HCT116 (cell line): ENCODE measurements around the gene RNF220. TPM values are rescaled to one million over a fixed set of nuclear protein-coding genes. Genes with fewer than 3 reads are reported as not detected.

ENCODE experiments used
- ATAC-seq: fragments of 200-7000 bp; cut with Tn5 transposase; 2 replicates; pipeline ENCODE4 v1.9.1; 2020; ENCODE audit warnings: mild to moderate bottlenecking, moderate library complexity
- BruUV-seq: library from RNA; stranded (reverse); fragments of 400-500 nt; replicated peaks from 2 replicates; lab custom pipeline; 2021; lab: Mats Ljungman, UMichigan
- CTCF ChIA-PET: fragments of 300-600 bp; sonication (Branson Sonifier 250); formaldehyde crosslinking; loops from one replicate; lab custom pipeline; 2021; ENCODE audit warnings: antibody characterized with exemption; lab: Charles Lee
- POLR2A ChIA-PET: fragments of 300-600, 350-600 bp; sonication (Branson Sonifier 250); formaldehyde crosslinking; loops from one replicate; lab custom pipeline; 2021; ENCODE audit warnings: antibody characterized with exemption; lab: Charles Lee
- RAD21 ChIA-PET, 2 experiments: fragments of 300-600 bp; sonication (Branson Sonifier 250); formaldehyde crosslinking; loops; one replicate each; lab custom pipeline; 2023; ENCODE audit warnings: low total read pairs in 2 of 2; ENCODE audit not compliant: uncharacterized antibody in 2 of 2, unreplicated experiment in 2 of 2, low non-redundant PET in 1 of 2; lab: Charles Lee
- DNase-seq: peaks from one replicate; pipeline ENCODE4 v3.0.0-alpha.2; 2010; ENCODE audit warnings: low read depth, low spot score
- H2AFZ ChIP-seq: fragments of 200-600 bp; shearing (Covaris generic), sonication (generic); 2 replicates; pipeline ENCODE4 v1.6.1; 2017; ENCODE audit warnings: low read depth, mixed run types, mixed read lengths, antibody characterized with exemption, low read length; ENCODE audit not compliant: poor library complexity, severe bottlenecking
- H3K27ac ChIP-seq: 2 replicates; pipeline ENCODE4 v1.5.1; 2012; ENCODE audit warnings: low read depth, low read length
- H3K27me3 ChIP-seq: fragments of 200-600 bp; sonication (generic); 2 replicates; pipeline ENCODE4 v1.6.1; 2016; ENCODE audit warnings: mixed run types, low read length, mixed read lengths; ENCODE audit not compliant: insufficient read depth
- H3K36me3 ChIP-seq, 2 experiments: fragments of 200-500 bp in 1 of 2; fragments of 200-600 bp in 1 of 2; sonication (Bioruptor generic) in 1 of 2; sonication (generic) in 1 of 2; 2 replicates each; pipeline versions ENCODE4 v1.5.1 to v1.6.1; 2014 to 2016; ENCODE audit warnings: low read length in 2 of 2, inconsistent platforms in 1 of 2, mixed read lengths in 1 of 2, mixed run types in 1 of 2; ENCODE audit not compliant: insufficient read depth in 2 of 2, control insufficient read depth in 1 of 2
- H3K4me1 ChIP-seq, 2 experiments: fragments of 200-600 bp in 1 of 2; sonication (generic) in 1 of 2; 2 replicates each; pipeline versions ENCODE4 v1.5.1 to v1.6.1; 2012 to 2017; ENCODE audit warnings: low read length in 2 of 2, inconsistent platforms in 1 of 2, mild to moderate bottlenecking in 1 of 2, mixed read lengths in 1 of 2, mixed run types in 1 of 2, moderate library complexity in 1 of 2; ENCODE audit not compliant: insufficient read depth in 2 of 2, control insufficient read depth in 1 of 2
- H3K4me2 ChIP-seq: fragments of 200-600 bp; sonication (generic); 2 replicates; pipeline ENCODE4 v1.6.1; 2017; ENCODE audit warnings: mixed run types, low read length, mixed read lengths
- H3K4me3 ChIP-seq, 2 experiments: fragments of 200-600 bp in 1 of 2; sonication (generic) in 1 of 2; replicated peaks in 1 of 2; 2 replicates each; pipeline ENCODE4 v1.5.1; 2011 to 2016; ENCODE audit warnings: low read length in 2 of 2, control low read depth in 1 of 2, low read depth in 1 of 2, mild to moderate bottlenecking in 1 of 2, mixed read lengths in 1 of 2, mixed run types in 1 of 2
- H3K79me2 ChIP-seq: fragments of 200-600 bp; sonication (generic); 2 replicates; pipeline ENCODE4 v1.6.1; 2017; ENCODE audit warnings: mild to moderate bottlenecking, mixed run types, low read length, moderate library complexity, mixed read lengths; ENCODE audit not compliant: insufficient read depth
- H3K9ac ChIP-seq: fragments of 200-600 bp; sonication (generic); 2 replicates; pipeline ENCODE4 v1.6.1; 2016; ENCODE audit warnings: low read length, mixed read lengths
- H3K9me2 ChIP-seq: fragments of 200-600 bp; sonication (generic), shearing (Covaris generic); 2 replicates; pipeline ENCODE4 v1.6.1; 2017; ENCODE audit warnings: mixed run types, mild to moderate bottlenecking, moderate library complexity; ENCODE audit not compliant: insufficient read depth
- H3K9me3 ChIP-seq, 2 experiments: fragments of 200-500 bp in 1 of 2; fragments of 200-600 bp in 1 of 2; sonication (Bioruptor generic) in 1 of 2; sonication (generic) in 1 of 2; 2 replicates each; pipeline ENCODE4 v1.6.1; 2014 to 2017; ENCODE audit warnings: low read length in 2 of 2, mixed read lengths in 2 of 2, inconsistent platforms in 1 of 2, low read depth in 1 of 2, mild to moderate bottlenecking in 1 of 2, mixed run types in 1 of 2, moderate library complexity in 1 of 2; ENCODE audit not compliant: control insufficient read depth in 1 of 2, insufficient read depth in 1 of 2
- H4K20me1 ChIP-seq: fragments of 200-600 bp; sonication (generic), shearing (Covaris generic); 2 replicates; pipeline ENCODE4 v1.6.1; 2017; ENCODE audit warnings: mixed run types, mild to moderate bottlenecking, moderate library complexity; ENCODE audit not compliant: insufficient read depth
- CBX3 ChIP-seq: IDR thresholded peaks from 2 replicates; pipeline ENCODE4 v1.6.1; 2012; ENCODE audit warnings: low read depth
- CEBPB ChIP-seq: IDR thresholded peaks from 2 replicates; pipeline ENCODE4 v1.6.1; 2012; ENCODE audit warnings: low read depth
- ELF1 ChIP-seq: IDR thresholded peaks from 2 replicates; pipeline ENCODE4 v1.6.1; 2012; ENCODE audit warnings: low read depth, borderline replicate concordance
- EZH2 ChIP-seq: fragments of 200-600 bp; sonication (generic); IDR thresholded peaks from 2 replicates; pipeline ENCODE4 v1.6.1; 2017; ENCODE audit warnings: antibody characterized with exemption, mixed run types
- JUND ChIP-seq: IDR thresholded peaks from 2 replicates; pipeline ENCODE4 v1.6.1; 2012
- POLR2AphosphoS5 ChIP-seq: IDR thresholded peaks from 2 replicates; pipeline ENCODE4 v1.6.1; 2011; ENCODE audit warnings: mild to moderate bottlenecking, low read depth, low read length, moderate library complexity
- SIN3A ChIP-seq: IDR thresholded peaks from 2 replicates; pipeline ENCODE4 v1.6.1; 2012; ENCODE audit warnings: low read depth
- TCF7L2 ChIP-seq: IDR thresholded peaks from 2 replicates; pipeline ENCODE4 v1.7.0; 2011; ENCODE audit warnings: borderline replicate concordance, inconsistent platforms; ENCODE audit not compliant: insufficient read depth, insufficient read length; ENCODE audit errors: extremely low read depth
- YY1 ChIP-seq: IDR thresholded peaks from 2 replicates; pipeline ENCODE4 v1.6.1; 2011; ENCODE audit warnings: low read length, low read depth, moderate library complexity, mild to moderate bottlenecking; ENCODE audit not compliant: insufficient replicate concordance; ENCODE audit errors: extremely low read depth
- ZNF274 ChIP-seq: fragments of 200-500 bp; sonication (Bioruptor generic); IDR thresholded peaks from 2 replicates; pipeline ENCODE4 v1.6.1; 2014; ENCODE audit warnings: mild to moderate bottlenecking, low read depth, low read length, inconsistent platforms
- intact Hi-C: fragments of 100-400 bp; cut with micrococcal nuclease; formaldehyde crosslinking; loops from 2 replicates; pipeline ENCODE4 v1.10.0; 2022
- total RNA-seq: library from RNA; stranded (reverse); gene quantifications from one replicate; pipeline ENCODE4 v1.2.1, GENCODE V29; 2021; ENCODE audit not compliant: unreplicated experiment
- TF ChIP-seq, protein P1 (sequence below): IDR thresholded peaks from 2 replicates; pipeline ENCODE4 v1.6.1; 2011; ENCODE audit warnings: mild to moderate bottlenecking, low read length, moderate library complexity; ENCODE audit not compliant: insufficient replicate concordance; ENCODE audit errors: extremely low read depth
- TF ChIP-seq, protein P2 (sequence below): IDR thresholded peaks from 2 replicates; pipeline ENCODE4 v1.6.1; 2012
- TF ChIP-seq, protein P3 (sequence below), 3 experiments: fragments of 200-600 bp in 1 of 3; sonication (generic) in 1 of 3; IDR thresholded peaks in 2 of 3; conservative IDR thresholded peaks in 1 of 3; 2 replicates each; pipeline ENCODE4 v1.5.1; 2012 to 2017; ENCODE audit warnings: low read depth in 2 of 3, low read length in 2 of 3, antibody characterized with exemption in 1 of 3, borderline replicate concordance in 1 of 3, control low read depth in 1 of 3, mild to moderate bottlenecking in 1 of 3, mixed read lengths in 1 of 3, mixed run types in 1 of 3, moderate library complexity in 1 of 3; ENCODE audit not compliant: insufficient read depth in 1 of 3
- TF ChIP-seq, protein P4 (sequence below): IDR thresholded peaks from 2 replicates; pipeline ENCODE4 v1.6.1; 2012

Gene RNF220
- total RNA-seq, 1 experiment from 2014 or later = 84.5 TPM

DNA sequence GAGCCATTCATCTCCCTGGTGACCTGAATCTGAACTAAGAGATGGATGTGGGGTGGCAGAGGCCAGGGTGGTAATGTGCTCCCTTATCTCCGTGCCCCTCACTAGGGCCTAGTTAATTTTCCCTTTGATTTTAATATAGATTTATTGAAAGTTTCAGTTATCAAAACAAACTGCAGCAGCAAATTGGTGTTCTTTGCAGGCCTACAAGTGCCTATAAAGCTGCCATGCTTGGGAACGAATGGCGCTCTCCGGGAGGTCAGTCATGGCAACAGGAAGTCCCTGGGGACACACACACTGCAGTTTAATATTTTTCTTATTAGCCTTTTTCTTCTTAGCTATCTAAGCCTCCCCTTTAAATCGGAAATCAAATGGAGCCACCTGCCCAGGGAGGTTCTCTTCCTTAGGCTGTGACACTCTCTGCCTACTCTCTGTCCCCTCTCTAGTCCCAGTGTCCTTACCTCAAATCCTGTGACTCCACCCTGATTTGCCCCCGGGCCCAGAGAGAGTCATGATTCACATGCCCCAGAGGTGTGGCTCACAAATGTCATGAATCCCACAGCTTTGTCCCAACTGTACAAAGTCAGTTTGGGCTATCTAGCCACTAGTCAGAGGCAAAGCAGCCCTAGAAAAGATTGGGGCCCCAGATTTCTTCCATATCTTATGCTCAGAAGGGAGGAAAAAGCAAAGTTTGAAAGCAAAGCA lies 45.7 kb upstream of the RNF220 start:
- intact Hi-C loops = no loop called here
- POLR2A ChIA-PET = no interaction called here

More for the DNA sequence above, 45.7 kb upstream of the RNF220 start:
- TF ChIP-seq YY1 = no peak
- no peak for TF ChIP-seq POLR2AphosphoS5
- TF ChIP-seq JUND = no peak
- TF ChIP-seq ELF1 = no peak
- no peak for TF ChIP-seq CEBPB
- TF ChIP-seq, protein P1, sequence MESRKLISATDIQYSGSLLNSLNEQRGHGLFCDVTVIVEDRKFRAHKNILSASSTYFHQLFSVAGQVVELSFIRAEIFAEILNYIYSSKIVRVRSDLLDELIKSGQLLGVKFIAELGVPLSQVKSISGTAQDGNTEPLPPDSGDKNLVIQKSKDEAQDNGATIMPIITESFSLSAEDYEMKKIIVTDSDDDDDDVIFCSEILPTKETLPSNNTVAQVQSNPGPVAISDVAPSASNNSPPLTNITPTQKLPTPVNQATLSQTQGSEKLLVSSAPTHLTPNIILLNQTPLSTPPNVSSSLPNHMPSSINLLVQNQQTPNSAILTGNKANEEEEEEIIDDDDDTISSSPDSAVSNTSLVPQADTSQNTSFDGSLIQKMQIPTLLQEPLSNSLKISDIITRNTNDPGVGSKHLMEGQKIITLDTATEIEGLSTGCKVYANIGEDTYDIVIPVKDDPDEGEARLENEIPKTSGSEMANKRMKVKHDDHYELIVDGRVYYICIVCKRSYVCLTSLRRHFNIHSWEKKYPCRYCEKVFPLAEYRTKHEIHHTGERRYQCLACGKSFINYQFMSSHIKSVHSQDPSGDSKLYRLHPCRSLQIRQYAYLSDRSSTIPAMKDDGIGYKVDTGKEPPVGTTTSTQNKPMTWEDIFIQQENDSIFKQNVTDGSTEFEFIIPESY = no peak
- TF ChIP-seq SIN3A = no peak
- TF ChIP-seq, protein P2, sequence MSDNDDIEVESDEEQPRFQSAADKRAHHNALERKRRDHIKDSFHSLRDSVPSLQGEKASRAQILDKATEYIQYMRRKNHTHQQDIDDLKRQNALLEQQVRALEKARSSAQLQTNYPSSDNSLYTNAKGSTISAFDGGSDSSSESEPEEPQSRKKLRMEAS = no peak
- TF ChIP-seq EZH2 = no peak
- TF ChIP-seq, protein P3, sequence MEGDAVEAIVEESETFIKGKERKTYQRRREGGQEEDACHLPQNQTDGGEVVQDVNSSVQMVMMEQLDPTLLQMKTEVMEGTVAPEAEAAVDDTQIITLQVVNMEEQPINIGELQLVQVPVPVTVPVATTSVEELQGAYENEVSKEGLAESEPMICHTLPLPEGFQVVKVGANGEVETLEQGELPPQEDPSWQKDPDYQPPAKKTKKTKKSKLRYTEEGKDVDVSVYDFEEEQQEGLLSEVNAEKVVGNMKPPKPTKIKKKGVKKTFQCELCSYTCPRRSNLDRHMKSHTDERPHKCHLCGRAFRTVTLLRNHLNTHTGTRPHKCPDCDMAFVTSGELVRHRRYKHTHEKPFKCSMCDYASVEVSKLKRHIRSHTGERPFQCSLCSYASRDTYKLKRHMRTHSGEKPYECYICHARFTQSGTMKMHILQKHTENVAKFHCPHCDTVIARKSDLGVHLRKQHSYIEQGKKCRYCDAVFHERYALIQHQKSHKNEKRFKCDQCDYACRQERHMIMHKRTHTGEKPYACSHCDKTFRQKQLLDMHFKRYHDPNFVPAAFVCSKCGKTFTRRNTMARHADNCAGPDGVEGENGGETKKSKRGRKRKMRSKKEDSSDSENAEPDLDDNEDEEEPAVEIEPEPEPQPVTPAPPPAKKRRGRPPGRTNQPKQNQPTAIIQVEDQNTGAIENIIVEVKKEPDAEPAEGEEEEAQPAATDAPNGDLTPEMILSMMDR (IDR thresholded peaks at IDR 0.05 in 2 of 3, conservative IDR thresholded peaks at IDR 0.05 in 1 of 3; ENCODE audit: borderline replicate concordance in 1 of 3, insufficient read depth in 1 of 3, low read depth in 2 of 3, low read length in 2 of 3) = no peak
- TF ChIP-seq, protein P4, sequence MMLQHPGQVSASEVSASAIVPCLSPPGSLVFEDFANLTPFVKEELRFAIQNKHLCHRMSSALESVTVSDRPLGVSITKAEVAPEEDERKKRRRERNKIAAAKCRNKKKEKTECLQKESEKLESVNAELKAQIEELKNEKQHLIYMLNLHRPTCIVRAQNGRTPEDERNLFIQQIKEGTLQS = no peak
- TF ChIP-seq CBX3 = no peak
- TF ChIP-seq ZNF274 = no peak
- TF ChIP-seq TCF7L2 = no peak
- TF ChIP-seq, all 23 proteins: peak for 0
- H4K20me1 ChIP-seq = no peaks in the 10 kb centered on the region
- H3K27me3 ChIP-seq = no peaks in the 10 kb centered on the region
- H3K4me1 ChIP-seq = peaks cover 0 to 20% of the 10 kb centered on the region in 2 experiments; a peak in 3 of 4 replicates
- DNase-seq = no peak
- no peaks in the 10 kb centered on the region for H3K9me2 ChIP-seq
- H3K36me3 ChIP-seq = no peaks in the 10 kb centered on the region
- peak overlapping the region; percentile 47 for H3K4me2 ChIP-seq
- no peak overlapping the region for H3K9ac ChIP-seq
- ATAC-seq = no peak
- H3K4me3 ChIP-seq = no peak overlapping the region
- BruUV-seq = no TSS peak
- CTCF ChIA-PET = interaction anchor here (0.8 kb wide), 1 partner anchor 19 kb away, joined by 3 read pairs; no protein-coding TSS in a partner anchor
- no peak overlapping the region for H3K27ac ChIP-seq
- H2AFZ ChIP-seq = peak overlapping the region; percentile 71
- RAD21 ChIA-PET = no interaction called here
- H3K9me3 ChIP-seq = no peaks in the 10 kb centered on the region
- peaks cover 5% of the 10 kb centered on the region for H3K79me2 ChIP-seq
